Measurements from ENCODE around the gene FYB1.

FYB1 gene

DNA sequence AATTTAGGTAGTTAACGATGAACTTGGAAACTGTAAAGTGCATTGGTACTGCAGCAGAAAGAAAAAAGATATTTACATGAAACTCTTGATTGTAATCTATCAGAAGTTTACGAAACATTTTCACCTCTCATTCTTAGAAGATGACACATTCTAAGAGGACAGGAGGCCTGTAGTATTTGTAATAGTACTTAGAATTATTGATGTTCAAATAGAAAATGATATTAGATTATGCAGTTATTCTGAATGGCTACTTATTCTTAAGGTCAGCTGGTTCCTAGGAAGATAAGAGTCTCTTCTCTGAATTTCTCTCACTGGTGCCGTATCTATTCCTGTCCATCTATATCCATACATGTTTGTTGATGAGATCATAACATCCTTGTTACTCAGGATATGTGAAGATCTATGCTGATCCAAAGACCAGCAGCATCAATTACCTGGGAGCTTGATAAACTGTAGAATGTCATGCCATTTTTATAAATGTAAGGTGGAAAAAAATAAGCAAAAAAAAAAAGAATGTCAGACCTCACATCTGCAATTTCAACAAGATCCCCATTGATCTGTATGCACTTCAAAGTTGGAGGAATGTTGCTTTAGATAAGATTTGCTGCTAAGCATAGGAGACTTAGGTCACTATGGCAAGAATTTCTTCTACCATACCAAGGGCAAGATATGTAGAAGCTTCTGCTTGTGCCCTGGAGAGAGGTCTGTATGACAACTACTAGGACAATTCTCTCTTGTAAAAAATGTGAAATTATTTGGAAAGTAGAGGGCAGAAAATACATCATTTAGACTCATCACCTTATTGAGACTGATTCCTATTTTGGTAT lies 102.8 kb downstream of the FYB1 start:
- H3K14ac ChIP-seq (ENCODE audit: low read length in 2 of 2) = no peak overlapping the region
- H3K4ac ChIP-seq (ENCODE audit: low read depth in 1 of 2, low read length in 2 of 2) = no peak overlapping the region
- no CpG with 5 or more reads among the region's 3 CpGs for WGBS
- no peak overlapping the region for H3K27ac ChIP-seq (ENCODE audit: low read length, poor library complexity, severe bottlenecking)
- H3K4me2 ChIP-seq (ENCODE audit: low read length, poor library complexity, severe bottlenecking) = no peak overlapping the region
- H3K4me3 ChIP-seq (ENCODE audit: insufficient read depth in 1 of 2, low read depth in 1 of 2, low read length in 2 of 2) = no peak overlapping the region
- no peak overlapping the region for H2BK15ac ChIP-seq (ENCODE audit: low read depth, poor library complexity, severe bottlenecking)
- no peaks in the 10 kb centered on the region for H3K36me3 ChIP-seq (ENCODE audit: control insufficient read depth in 1 of 2, insufficient read depth in 2 of 2, low read depth in 1 of 2, low read length in 2 of 2)
- H4K8ac ChIP-seq (ENCODE audit: low read length) = no peak overlapping the region
- H2AFZ ChIP-seq (ENCODE audit: low read depth, low read length) = no peak overlapping the region
- no peak for DNase-seq
- no peak overlapping the region for H2BK120ac ChIP-seq (ENCODE audit: low read depth, low read length)
- H2AK5ac ChIP-seq (ENCODE audit: low read length, severe bottlenecking) = no peak overlapping the region
- no peak overlapping the region for H2BK5ac ChIP-seq (ENCODE audit: low read depth, low read length, poor library complexity, severe bottlenecking)
- no peak overlapping the region for H3K18ac ChIP-seq (ENCODE audit: low read depth in 1 of 2, low read length in 2 of 2)
- no peak overlapping the region for H3K9ac ChIP-seq (ENCODE audit: low read length)
- H2BK12ac ChIP-seq (ENCODE audit: low read length in 2 of 2) = no peak overlapping the region
- no peaks in the 10 kb centered on the region for H3K4me1 ChIP-seq (ENCODE audit: control insufficient read depth, insufficient read depth, low read depth, low read length)
- H3K27me3 ChIP-seq (ENCODE audit: control insufficient read depth in 1 of 2, insufficient read depth in 1 of 2, low read length in 2 of 2) = no peaks in the 10 kb centered on the region
- H4K91ac ChIP-seq (ENCODE audit: low read length) = no peak overlapping the region
- H3K23ac ChIP-seq (ENCODE audit: low read length in 2 of 2) = no peak overlapping the region
- H3K79me1 ChIP-seq (replicated peaks; ENCODE audit: low read length, poor library complexity, severe bottlenecking) = no peaks in the 10 kb centered on the region
- no peaks in the 10 kb centered on the region for H3K9me3 ChIP-seq (ENCODE audit: control insufficient read depth, low read length)

DNA sequence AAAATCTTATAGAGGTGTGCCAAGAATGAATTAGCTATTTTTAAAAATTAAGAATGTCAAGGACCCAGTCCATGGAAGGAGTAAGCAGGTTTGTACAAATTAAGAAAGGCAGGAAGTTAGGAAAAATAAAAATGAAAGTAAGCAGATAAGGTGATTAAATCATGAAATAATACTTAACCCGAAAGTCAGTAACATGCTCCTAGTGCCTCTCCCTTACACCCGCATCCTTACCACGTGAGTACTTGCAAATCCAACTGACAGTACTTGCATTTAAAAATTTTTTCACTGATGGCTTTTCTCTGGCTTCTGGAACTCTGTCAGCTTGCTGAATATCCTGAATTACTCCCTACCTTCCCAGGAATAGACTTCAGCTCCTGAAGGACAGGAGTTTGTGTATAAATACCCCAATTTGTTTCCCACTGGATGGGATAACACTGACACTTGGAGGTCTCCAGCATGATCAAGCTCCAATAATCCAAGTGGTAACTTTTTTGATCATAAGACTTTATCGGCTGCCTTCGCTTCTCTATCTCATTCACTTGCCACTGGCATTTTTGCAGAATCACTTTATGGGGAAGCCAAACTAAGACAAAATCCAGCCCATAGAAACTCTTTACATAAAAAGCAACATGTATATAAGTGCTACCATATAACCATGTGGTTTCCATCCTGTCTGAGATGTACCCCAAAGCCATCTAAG lies 103.6 kb downstream of the FYB1 start:
- DNase-seq = no peak
- no peak overlapping the region for H3K27ac ChIP-seq (ENCODE audit: low read length, poor library complexity, severe bottlenecking)
- H2BK15ac ChIP-seq (ENCODE audit: low read depth, poor library complexity, severe bottlenecking) = no peak overlapping the region
- no peak overlapping the region for H3K23ac ChIP-seq (ENCODE audit: low read length in 2 of 2)
- no peak overlapping the region for H2AFZ ChIP-seq (ENCODE audit: low read depth, low read length)
- H3K79me1 ChIP-seq (replicated peaks; ENCODE audit: low read length, poor library complexity, severe bottlenecking) = no peaks in the 10 kb centered on the region
- H2BK120ac ChIP-seq (ENCODE audit: low read depth, low read length) = no peak overlapping the region
- no peak overlapping the region for H4K8ac ChIP-seq (ENCODE audit: low read length)
- H3K4ac ChIP-seq (ENCODE audit: low read depth in 1 of 2, low read length in 2 of 2) = no peak overlapping the region
- H2AK5ac ChIP-seq (ENCODE audit: low read length, severe bottlenecking) = no peak overlapping the region
- no peak overlapping the region for H3K14ac ChIP-seq (ENCODE audit: low read length in 2 of 2)
- H3K4me1 ChIP-seq (ENCODE audit: control insufficient read depth, insufficient read depth, low read depth, low read length) = no peaks in the 10 kb centered on the region
- no peaks in the 10 kb centered on the region for H3K9me3 ChIP-seq (ENCODE audit: control insufficient read depth, low read length)
- H3K36me3 ChIP-seq (ENCODE audit: control insufficient read depth in 1 of 2, insufficient read depth in 2 of 2, low read depth in 1 of 2, low read length in 2 of 2) = no peaks in the 10 kb centered on the region
- H2BK5ac ChIP-seq (ENCODE audit: low read depth, low read length, poor library complexity, severe bottlenecking) = no peak overlapping the region
- no peak overlapping the region for H3K18ac ChIP-seq (ENCODE audit: low read depth in 1 of 2, low read length in 2 of 2)
- H2BK12ac ChIP-seq (ENCODE audit: low read length in 2 of 2) = no peak overlapping the region
- no peak overlapping the region for H3K4me2 ChIP-seq (ENCODE audit: low read length, poor library complexity, severe bottlenecking)
- no peak overlapping the region for H3K4me3 ChIP-seq (ENCODE audit: insufficient read depth in 1 of 2, low read depth in 1 of 2, low read length in 2 of 2)
- 98% methylated on average over 5 of the region's 5 CpGs for WGBS
- no peak overlapping the region for H3K9ac ChIP-seq (ENCODE audit: low read length)
- H4K91ac ChIP-seq (ENCODE audit: low read length) = no peak overlapping the region
- H3K27me3 ChIP-seq (ENCODE audit: control insufficient read depth in 1 of 2, insufficient read depth in 1 of 2, low read length in 2 of 2) = no peaks in the 10 kb centered on the region

DNA sequence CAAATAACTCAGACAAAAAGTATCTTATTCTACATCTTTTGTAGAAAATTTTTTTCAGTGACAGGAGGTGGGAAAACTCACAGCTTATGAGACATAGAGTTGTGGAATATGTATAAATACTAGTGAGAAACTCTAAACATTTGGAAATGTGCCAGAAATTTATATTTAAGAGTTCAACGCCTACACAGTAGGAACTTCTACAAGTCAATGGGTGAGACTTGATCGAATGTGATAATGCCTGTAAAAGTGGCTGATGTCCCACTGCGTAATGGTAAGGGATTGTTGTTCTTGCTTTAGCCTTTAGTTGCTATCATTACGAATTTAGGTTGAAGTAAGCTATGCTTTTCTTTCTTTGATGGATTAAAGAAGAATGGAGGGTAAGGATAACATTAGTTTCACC lies 105.2 kb downstream of the FYB1 start:
- H3K27me3 ChIP-seq (ENCODE audit: control insufficient read depth in 1 of 2, insufficient read depth in 1 of 2, low read length in 2 of 2) = no peaks in the 10 kb centered on the region
- no peak overlapping the region for H2BK15ac ChIP-seq (ENCODE audit: low read depth, poor library complexity, severe bottlenecking)
- H3K9me3 ChIP-seq (ENCODE audit: control insufficient read depth, low read length) = no peaks in the 10 kb centered on the region
- no peaks in the 10 kb centered on the region for H3K79me1 ChIP-seq (replicated peaks; ENCODE audit: low read length, poor library complexity, severe bottlenecking)
- no peak for DNase-seq
- no peak overlapping the region for H3K18ac ChIP-seq (ENCODE audit: low read depth in 1 of 2, low read length in 2 of 2)
- H3K23ac ChIP-seq (ENCODE audit: low read length in 2 of 2) = no peak overlapping the region
- H4K8ac ChIP-seq (ENCODE audit: low read length) = no peak overlapping the region
- H3K4ac ChIP-seq (ENCODE audit: low read depth in 1 of 2, low read length in 2 of 2) = no peak overlapping the region
- H2BK12ac ChIP-seq (ENCODE audit: low read length in 2 of 2) = no peak overlapping the region
- no peak overlapping the region for H3K4me2 ChIP-seq (ENCODE audit: low read length, poor library complexity, severe bottlenecking)
- no peak overlapping the region for H2BK5ac ChIP-seq (ENCODE audit: low read depth, low read length, poor library complexity, severe bottlenecking)
- no peak overlapping the region for H2AK5ac ChIP-seq (ENCODE audit: low read length, severe bottlenecking)
- no peak overlapping the region for H3K27ac ChIP-seq (ENCODE audit: low read length, poor library complexity, severe bottlenecking)
- no peak overlapping the region for H3K9ac ChIP-seq (ENCODE audit: low read length)
- no peak overlapping the region for H2BK120ac ChIP-seq (ENCODE audit: low read depth, low read length)
- no peak overlapping the region for H3K14ac ChIP-seq (ENCODE audit: low read length in 2 of 2)
- no peaks in the 10 kb centered on the region for H3K36me3 ChIP-seq (ENCODE audit: control insufficient read depth in 1 of 2, insufficient read depth in 2 of 2, low read depth in 1 of 2, low read length in 2 of 2)
- 95% methylated on average over 4 of the region's 4 CpGs for WGBS
- no peak overlapping the region for H4K91ac ChIP-seq (ENCODE audit: low read length)
- no peak overlapping the region for H3K4me3 ChIP-seq (ENCODE audit: insufficient read depth in 1 of 2, low read depth in 1 of 2, low read length in 2 of 2)
- no peaks in the 10 kb centered on the region for H3K4me1 ChIP-seq (ENCODE audit: control insufficient read depth, insufficient read depth, low read depth, low read length)
- no peak overlapping the region for H2AFZ ChIP-seq (ENCODE audit: low read depth, low read length)

DNA sequence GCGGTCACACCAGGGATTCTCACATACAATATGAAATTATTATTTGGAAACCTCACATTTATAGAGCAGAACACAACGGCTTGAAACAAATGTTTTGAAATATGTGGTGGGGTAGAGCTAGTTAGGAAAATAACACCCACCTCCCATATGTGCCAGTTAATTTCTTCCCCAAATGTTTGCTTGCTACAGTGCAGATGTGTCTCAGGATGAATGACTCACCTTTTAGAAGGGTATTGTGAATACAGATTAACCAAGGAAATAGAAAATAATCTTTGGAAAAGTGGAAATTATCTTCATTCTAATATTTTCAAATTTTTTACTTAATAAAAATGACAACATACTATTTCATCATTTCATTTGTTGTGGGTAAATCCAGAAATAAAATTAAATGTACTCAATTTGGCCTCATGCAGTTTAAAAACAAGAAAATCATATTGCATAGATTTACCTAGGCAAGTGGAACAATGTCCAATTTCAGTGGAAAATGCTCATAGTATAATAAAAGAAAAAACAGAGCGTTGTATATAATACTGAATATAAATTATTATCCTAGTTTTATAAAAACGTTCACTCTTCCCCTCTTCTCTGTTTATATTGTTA lies 105.9 kb downstream of the FYB1 start:
- Histone ChIP-seq H3K27me3 (ENCODE audit: control insufficient read depth in 1 of 2, insufficient read depth in 1 of 2, low read length in 2 of 2) (no peaks in the 10 kb centered on the region), H3K79me1 (replicated peaks; ENCODE audit: low read length, poor library complexity, severe bottlenecking) (no peaks in the 10 kb centered on the region), H3K18ac (ENCODE audit: low read depth in 1 of 2, low read length in 2 of 2) (no peak overlapping the region), H3K14ac (ENCODE audit: low read length in 2 of 2) (no peak overlapping the region), H2BK120ac (ENCODE audit: low read depth, low read length) (no peak overlapping the region), H3K4me2 (ENCODE audit: low read length, poor library complexity, severe bottlenecking) (no peak overlapping the region), H2BK5ac (ENCODE audit: low read depth, low read length, poor library complexity, severe bottlenecking) (no peak overlapping the region), H2BK15ac (ENCODE audit: low read depth, poor library complexity, severe bottlenecking) (no peak overlapping the region), H4K91ac (ENCODE audit: low read length) (no peak overlapping the region), H3K4ac (ENCODE audit: low read depth in 1 of 2, low read length in 2 of 2) (no peak overlapping the region), H3K27ac (ENCODE audit: low read length, poor library complexity, severe bottlenecking) (no peak overlapping the region), H3K9me3 (ENCODE audit: control insufficient read depth, low read length) (no peaks in the 10 kb centered on the region), H2AK5ac (ENCODE audit: low read length, severe bottlenecking) (no peak overlapping the region), H2BK12ac (ENCODE audit: low read length in 2 of 2) (no peak overlapping the region), H3K9ac (ENCODE audit: low read length) (no peak overlapping the region), H2AFZ (ENCODE audit: low read depth, low read length) (no peak overlapping the region), H3K4me1 (ENCODE audit: control insufficient read depth, insufficient read depth, low read depth, low read length) (no peaks in the 10 kb centered on the region), H4K8ac (ENCODE audit: low read length) (no peak overlapping the region), H3K23ac (ENCODE audit: low read length in 2 of 2) (no peak overlapping the region), H3K36me3 (ENCODE audit: control insufficient read depth in 1 of 2, insufficient read depth in 2 of 2, low read depth in 1 of 2, low read length in 2 of 2) (no peaks in the 10 kb centered on the region), H3K4me3 (ENCODE audit: insufficient read depth in 1 of 2, low read depth in 1 of 2, low read length in 2 of 2) (no peak overlapping the region)
- DNase-seq = no peak
- WGBS = no CpG with 5 or more reads among the region's 4 CpGs
